NCI-H1436 (cell line): ENCODE results near the gene RBM39.
"Not testable (repeated sequence)": the region's sequence is repeated elsewhere in the genome, so short reads cannot be mapped to it uniquely, and the experiment has no call there.

Experiments used
- DNase-seq: peaks from one replicate; lab custom pipeline; 2025; lab: John Stamatoyannopoulos, UW

Gene RBM39

DNA sequence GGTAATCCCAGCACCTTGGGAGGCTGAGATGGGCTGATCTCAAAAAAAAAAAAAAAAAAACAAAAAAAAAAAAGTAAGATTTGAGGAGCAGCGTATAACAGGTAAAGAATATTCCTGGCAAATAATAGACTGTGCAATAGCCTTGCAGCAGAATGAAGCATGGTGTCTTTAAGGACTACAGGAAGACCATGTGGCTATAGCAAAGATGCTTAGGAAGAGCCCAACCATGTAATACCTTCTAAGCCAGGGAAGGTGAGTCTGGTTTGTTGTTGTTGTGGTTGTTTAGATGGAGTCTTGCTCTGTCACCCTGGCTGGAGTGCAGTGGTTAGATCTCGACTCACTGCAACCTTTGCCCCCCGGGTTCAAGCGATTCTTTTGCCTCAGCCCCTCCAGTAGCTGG lies 14.3 kb upstream of the RBM39 start:
- DNase-seq, result no peak

DNA sequence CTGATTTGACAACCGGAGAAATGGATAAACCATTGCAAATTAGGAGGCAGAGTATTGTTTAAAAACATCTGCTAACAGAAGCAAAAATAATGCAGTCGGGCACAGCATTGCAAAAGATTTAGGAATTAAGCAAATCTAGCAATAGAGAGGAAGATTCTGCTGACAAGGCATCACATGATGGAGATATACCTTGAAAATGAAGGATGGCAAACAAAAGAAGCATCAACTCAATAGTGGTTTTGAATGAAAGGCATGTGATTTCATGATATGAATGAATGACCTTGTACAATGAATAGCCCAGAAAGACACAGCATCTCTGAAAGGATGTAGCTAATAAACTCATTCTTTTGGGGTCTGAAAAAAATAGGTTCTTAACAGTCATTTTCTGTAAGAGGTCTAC lies 8.6 kb upstream of the RBM39 start:
- no peak for DNase-seq

DNA sequence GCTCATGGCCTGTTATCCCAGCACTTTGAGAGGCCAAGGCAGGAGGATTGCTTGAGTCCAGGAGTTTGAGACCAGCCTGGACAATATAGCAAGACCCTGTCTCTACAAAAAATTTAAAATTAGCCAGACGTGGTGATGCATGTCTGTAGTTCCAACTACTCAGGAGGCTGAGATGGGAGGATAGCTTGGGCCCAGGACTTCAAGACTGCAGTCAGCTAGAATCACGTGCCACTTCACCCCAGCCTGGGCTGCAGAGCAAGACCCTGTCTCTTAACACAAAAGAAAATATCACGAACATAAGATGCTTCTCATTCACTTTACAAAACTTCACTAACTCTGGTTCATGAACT lies 2.4 kb upstream of the RBM39 start:
- DNase-seq, result not testable (repeated sequence)

DNA sequence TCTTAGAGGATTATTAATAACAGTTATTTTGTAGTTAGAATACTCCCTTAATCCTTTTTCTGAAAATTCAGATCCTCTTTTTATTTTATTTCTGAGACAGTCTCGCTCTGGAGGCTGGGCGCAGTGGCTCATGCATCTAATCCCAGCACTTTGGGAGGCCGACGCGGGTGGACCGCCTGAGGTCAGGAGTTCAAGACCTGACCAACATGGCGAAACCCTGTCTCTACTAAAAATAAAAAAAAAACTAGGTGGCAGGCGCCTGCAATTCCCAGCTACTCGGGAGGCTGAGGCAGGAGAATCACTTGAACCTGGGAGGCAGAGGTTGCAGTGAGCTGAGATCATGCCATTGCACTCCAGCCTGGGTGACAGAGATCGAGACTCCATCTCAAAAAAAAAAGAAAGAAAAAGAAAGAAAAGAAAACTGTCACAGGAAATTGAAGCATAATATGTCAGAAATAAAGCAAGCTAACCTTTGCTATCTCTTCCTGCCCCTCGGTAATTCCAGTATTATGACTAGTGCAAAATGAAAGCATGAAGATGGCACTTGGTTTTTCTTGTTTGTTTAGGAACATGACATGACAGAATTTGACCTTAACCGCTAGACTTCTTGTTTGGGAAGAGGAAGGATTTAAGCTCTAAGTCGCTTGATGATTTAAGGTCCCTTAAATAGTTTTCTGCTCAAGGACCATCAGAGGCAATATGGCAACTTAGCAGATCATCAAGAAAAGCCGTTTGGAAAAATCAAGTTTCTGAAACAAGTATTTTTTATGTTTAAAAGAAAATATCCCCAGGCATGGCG lies 1.8 kb upstream of the RBM39 start:
- no peak for DNase-seq

DNA sequence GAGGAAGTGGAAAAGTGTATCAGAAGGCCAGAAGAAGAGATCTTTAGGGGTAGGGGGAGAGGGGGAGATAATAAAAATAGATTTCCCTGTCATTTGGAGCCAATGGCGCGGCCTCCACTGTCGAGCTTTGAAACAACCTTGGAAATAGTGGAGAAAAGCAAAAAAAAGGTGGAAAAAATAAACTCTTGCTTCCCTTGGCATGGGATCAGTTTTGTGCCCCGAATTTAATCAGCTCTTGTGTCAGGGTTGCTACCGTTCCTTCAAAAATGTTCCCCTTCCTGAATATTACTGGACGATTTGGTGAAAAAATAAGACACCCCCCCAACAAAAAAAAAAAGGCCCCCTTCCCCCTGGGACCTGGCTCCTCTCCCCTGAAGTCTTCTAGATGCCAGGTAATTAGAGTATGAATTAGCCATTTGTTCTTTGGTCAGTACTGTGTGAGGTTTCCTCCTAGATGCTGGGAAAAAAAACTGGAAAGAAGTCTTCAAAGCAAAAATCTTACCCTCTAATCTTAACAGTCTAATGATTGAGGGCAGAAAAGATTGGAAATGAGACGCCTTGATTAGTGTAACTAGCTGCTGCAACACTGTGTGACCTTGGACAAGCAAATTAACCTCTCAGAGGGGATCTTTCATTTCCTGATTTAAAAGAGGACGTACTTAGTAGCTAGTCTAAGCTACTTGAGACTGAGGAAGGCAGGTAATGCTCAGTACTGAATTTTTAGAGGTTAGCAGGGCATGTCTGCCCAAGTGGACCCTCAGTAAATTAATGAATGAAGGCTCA lies 872 bp upstream of the RBM39 start:
- DNase-seq, result peak; percentile 21

DNA sequence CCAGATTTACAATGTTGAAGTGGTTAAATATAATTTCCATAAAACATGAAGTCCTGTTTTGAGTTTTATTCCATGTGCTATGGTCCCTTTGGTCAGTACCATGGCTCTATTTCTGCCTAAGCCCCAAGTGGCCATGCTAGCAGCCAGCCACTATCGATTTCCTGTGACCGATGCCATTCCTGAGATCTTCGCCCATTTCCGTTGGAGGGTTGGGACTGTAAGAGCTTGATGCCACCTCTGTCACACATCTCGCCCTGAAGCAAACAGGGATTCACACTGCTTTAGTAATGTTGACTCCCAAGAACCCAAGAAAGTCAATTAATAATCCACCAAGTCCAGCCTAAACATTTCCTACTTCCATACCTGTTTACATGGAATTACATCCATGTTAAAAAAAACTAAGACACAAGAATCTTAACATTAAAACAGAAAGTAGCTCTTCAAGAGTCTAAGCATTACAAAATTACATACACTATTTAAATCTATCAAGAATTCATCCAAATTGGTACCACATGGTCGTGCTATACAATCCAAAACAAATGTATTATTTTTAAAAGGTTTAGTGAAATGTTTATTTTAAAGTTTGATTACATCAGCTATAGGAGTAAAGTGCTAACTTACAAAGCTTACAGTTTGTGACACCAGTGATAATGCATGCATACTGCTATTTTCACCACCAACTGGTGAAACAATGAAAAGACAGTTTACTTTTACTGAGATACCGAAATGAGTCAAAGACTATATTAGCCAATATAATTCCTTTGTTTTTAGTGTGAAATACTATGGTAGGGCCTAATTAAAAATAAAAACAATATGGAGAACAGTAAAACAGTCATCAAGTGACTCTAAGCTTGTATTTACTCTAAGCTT lies 2.5 kb downstream of the RBM39 start:
- no peak for DNase-seq

DNA sequence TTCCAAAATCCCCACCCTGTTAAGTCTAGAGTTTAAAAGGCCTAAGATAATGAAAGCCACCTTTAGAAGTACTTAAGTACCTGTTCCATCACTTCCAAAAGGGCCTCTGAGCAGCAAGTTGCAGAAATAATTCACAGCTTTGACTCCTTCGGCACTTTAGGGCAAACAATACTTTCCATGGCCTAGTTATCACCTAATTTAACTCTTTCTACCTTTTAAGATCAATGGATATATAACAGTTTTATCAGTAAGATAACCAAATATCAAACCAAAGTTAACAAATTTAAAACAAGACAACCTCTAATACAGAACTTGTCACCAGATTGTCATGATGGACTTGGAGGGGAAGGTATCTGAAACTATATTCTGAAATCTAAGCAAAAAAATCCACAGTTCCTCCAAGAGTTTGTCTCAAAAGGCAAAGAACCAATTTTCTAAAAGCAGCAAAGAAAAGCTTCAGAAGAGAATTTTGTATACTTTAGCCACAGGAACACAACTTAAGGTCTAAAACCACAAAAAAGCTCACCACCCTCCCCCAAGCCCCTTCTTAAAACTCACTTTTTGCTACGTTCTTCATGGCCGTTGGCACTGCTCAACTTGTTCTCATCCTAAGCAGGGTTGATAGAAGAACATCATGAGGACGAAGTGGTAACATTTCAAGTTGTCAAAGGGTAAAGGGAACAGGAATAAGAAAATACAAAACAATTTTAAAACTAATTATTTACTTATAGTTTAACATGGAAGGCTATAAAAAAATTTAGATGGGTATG lies 3.5 kb downstream of the RBM39 start:
- no peak for DNase-seq

DNA sequence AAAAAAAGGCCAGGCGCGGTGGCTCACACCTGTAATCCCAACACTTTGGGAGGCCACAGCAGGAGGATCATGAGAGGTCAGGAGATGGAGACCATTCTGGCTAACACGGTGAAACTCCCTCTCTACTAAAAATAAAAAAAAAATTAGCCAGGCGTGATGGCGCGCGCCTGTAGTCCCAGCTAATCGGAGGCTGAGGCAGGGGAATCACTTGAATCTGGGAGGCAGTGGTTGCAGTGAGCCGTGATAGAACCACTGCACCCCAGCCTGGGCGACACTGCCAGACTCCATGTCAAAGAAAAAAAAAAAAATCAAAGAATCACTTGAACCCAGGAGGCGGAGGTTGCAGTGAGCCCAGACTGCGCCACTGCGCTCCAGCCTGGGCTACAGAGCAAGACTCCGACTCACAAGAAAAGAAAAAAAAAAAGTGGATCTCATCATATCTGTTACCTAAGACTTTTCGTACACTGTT lies 4.2 kb downstream of the RBM39 start:
- no peak for DNase-seq

DNA sequence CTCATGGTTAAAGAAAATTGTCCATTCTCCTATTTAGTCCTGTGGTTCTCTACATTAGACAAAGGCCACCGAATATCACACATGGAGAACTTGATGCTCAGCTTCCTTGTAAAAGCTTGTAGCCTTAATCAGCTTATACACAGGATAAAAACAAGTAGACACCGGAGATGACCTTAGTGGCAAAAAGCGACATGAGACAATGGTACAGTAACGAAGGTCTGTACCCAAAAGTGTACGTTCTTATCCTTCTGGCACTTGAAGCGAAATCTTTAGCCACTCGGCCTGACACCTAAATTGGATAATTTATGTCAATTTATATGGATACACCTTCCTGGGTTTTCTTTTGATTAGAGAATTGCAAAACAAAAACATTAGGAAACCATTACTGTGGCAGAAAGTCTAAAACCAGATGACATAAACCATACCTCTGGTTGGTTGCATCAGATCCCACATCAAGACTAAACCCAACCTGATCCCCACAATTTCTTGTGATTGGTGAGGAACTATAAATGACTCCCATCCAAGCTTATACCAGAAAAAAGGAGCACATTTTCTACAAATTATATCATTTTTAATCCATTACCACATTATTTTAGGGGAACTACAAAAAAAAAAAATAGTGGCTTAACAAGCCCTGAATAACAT lies 6.1 kb downstream of the RBM39 start:
- DNase-seq, result no peak

DNA sequence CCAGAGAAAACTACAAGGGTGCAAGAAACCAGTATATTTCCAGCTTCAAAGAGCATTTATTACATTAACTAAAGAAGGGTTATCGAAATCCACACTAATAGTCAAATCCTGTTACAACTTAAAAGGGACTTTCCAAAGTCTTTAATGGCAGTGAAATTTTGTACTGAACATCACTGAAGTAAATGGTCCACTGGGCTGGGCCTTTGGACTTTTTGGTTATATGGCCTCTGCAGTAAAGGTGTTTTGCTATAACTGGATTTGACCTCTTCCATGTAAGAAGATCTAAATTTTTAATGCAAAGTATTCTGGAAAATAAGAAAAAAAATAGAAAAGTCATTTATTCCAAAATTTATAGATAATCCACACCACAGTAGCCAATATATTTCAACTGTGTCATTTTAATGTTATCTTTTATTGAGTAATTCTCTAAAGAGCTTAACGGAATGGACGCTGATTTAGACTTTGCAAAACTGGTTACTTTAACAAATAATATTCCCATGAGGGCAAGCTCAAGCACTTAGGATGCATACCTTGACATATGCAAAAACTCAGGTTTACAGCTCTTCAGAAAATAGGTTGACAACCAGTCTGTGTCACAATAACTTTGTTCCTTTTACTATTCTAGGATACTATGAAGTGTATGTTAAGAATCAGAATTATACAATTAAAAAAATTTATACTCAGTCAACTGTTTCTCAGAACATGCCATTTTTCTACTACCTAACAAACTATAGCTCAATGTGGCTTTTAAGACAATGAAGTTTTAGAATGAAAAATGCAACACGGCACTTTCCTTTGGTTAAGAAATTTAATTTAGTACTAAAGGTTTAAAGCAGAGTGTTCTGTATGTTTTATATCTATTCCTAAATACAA lies 7.0 kb downstream of the RBM39 start:
- no peak for DNase-seq

DNA sequence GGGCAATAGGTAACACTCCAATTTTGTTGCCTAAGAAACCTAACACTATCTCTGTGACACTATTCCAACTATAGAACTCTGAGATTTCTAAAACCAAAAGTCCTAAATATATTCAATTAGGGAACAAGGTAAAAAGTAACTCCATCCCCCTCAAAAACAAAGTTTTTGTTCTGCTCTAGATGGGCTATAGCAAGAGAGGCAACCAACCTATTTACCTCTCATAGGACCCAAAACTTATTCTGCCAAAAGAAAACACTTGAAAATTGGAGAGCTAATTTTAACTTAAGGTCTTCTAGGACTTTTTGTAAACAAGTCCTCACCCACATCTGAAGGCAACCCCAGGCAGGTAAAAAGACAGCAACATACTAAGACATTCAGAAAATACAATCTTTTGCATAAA lies 7.7 kb downstream of the RBM39 start:
- no peak for DNase-seq

DNA sequence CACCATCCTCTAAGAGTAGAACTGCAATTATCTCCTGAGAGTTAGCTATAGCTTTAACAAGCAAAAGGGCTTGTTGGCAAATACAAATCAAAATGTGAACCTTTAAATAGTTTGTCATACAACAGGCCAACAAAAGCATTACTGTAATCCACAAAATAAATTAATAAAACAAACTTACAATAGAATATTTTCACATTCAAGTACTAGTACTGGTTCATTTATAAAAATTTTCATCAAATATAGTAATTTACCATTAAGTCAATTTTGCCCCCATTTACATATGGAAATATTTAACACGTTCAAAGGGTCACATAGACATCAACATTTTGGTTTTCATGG lies 9.4 kb downstream of the RBM39 start:
- DNase-seq, result no peak

DNA sequence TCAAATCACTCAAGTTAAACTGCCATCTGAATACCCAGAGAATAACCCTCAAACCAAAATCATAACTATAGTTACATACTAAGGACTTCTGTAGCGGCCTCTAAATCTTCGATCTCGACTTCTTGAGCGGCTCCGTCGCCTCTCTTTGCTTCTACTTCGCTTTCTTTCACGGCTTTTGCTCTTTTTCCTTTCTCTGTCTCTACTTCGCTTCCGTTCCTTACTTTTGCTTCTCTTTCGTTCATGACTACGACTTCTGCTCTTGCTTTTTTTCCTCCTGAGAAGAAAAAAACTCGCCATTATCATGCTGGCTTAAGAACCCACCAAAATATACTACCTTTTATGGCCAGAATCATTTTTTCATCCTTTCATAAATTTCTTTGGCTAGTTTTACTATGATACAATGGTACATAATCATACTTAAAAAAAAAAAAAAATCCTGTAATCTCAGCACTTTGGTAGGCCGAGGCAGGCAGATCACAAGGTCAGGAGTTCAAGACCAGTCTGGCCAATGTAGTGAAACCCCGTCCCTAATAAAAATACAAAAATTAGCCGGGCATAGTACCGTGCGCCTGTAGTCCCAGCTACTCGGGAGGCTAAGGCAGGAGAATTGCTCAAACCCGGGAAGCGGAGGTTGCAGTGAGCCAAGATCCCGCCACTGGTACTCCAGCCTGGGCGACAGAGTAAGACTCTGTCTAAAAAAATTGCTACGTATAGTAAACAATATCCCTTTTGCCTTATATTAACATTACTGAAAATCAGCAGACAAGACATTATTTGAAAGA lies 10.0 kb downstream of the RBM39 start:
- no peak for DNase-seq

DNA sequence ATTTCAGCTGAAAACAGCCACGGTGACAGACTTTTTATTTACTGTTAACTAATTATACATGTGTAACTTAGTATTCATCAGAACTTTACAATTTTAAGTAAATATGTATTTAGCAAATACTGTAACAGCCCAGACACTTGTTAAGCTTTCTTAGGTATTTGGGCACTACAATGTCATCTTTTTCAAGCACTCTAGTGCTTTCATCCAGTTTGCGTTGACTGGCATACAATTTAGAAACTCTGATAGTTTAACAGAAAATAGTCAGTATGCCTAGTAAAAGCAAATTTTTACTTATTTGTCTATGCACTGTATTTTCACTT lies 10.6 kb downstream of the RBM39 start:
- DNase-seq, result no peak

DNA sequence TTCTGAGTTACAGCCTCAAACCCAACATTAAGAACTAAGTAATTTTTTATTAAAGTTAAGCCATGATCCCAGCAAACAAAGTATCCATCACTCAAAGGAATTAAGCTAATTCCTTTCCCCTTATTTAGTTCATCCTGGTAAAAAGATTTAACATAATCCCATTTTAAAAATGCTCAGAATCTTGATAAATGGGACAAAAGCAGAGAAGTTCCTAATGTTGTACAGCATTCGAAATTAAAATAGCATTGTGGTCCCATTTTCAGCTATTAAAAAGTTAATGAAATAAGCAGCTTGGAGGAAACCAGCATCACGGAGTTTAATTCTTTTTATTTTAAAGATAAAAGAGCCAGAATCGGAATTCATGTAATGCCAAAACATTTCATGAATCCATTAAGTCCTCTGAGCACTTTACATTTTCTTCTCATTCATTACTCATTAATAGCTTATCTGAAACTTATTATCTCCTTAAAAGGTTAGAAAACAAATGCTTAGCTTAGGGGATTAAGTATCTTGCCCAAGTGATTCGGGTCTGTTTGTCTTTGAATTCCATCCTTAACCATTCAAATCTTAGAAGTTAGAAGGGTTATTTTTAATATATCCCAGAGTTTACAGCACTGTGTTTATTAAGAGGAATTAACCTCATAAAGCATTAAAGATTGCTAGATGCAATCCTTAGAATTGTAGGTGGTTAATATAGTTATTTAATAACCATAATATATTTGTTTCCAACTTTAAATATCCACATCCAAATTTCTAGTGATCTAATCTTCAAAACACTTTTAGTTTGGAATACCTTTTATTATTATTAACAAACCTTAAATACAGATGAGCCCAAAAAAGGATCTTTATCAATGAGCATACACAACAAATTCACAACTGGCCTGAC lies 11.2 kb downstream of the RBM39 start:
- no peak for DNase-seq

DNA sequence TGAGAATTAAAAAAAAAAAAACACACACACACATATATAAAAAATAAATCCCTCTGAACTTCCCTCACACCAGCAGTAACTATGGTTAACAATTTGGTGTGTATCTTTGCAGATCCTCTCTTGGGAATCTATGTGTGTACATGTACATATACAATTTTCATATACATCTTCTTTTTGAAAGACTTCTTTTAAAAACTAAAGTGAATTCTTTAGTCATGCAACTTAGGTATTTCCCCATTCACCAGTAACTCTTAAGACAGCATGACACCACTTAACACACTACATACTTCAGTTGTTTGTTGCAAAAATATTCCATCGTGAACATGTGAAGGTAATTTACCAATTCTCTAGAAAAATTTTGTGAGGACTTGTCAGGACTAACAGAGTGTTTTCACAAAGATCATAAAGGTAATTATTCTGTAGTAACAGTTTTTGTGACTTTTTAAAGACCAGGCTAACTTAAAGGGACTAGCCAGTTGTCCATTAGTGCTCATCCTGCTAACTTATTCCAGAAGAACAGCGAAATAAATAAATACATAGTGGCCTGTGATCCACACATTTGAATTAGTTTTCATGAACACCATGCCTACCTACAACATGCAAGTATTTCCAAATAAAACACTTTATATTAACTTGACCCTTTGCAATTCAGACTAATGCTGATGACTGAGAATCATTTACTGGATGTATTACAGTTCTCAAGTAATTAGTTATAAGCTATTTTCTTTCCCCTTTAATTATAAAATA lies 12.1 kb downstream of the RBM39 start:
- DNase-seq, result no peak

DNA sequence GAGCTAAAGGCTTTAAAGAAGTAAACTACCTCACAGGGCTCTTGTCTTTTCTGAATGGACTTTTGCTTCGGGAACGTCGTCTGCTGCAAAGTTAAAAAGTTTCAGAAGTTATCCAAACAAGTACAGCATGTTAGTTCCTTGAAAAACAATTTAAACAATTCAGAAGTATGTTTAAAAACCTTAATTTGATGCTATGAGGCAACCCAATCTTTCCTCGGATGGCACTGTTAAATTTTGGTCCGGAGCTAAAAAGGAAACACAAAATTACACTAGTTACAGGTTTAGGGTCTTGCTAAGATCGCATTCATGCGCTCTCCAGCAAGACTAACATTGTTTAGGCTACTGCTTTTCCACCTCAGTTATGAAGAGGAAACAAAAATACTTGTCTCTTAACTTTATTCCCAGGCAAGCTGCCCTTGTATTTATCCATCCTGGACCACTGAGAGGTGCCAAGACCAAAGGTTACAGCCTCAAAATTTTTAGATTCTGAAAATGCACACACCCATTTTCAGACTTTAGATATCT lies 12.7 kb downstream of the RBM39 start:
- no peak for DNase-seq
